NCI-H526 treated with DMSO at 0.1 percent for 48 hours (cell line): ENCODE results near the gene RFNG.

Experiments
- DNase-seq: peaks from one replicate; lab custom pipeline; 2025; lab: John Stamatoyannopoulos, UW

The RFNG gene

DNA sequence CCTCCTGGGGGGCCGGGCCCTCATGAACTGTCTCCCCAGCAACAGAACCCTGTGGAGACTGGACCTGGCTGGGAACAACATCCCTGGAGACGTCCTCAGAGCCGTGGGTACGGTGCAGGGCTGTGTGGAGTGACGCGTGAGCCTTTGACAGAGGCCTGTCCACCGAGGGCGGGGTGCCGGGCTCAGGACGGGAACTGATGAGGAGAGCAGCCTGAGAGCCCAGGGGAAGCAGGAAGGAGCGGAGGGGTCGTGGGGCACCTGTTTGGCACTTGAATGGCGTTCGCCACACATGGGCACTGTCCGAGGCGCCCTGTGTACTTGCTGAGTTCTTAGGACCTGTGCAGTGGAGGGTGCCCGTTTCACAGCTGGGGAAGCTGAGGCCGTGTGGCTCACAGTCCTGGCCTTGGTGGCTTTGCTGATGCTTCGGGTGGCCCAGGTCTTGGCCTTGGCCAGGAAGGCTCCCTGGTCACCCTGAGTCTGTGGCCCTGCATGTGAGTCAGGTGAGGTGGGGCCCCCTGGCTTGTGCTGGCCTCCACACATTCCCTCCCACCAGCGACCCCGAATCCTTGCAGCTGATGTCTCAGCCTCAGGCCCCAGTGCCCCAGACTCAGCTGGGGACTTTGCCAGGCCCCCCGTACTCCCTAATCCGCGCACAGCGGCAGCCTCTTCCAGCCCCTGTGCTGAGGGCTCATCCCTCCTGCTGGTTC is 26.1 kb downstream of the RFNG start:
- DNase-seq = no peak

DNA sequence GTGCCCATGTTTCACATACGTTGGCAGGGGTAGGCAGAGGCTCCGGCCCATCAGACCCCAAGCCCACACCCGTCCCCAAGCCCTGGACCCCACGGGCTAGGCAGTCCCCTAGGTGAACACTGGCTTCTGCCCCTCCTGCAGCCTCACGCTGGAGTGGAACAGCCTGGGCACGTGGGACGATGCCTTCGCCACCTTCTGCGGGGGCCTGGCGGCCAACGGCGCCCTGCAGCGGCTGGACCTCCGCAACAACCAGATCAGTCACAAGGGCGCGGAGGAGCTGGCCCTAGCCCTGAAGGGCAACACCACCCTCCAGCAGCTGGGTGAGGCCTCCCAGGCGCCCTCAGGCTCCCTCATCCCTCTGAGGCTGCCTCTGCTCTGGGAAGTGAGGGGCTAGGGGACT is 26.8 kb downstream of the RFNG start:
- DNase-seq = no peak

DNA sequence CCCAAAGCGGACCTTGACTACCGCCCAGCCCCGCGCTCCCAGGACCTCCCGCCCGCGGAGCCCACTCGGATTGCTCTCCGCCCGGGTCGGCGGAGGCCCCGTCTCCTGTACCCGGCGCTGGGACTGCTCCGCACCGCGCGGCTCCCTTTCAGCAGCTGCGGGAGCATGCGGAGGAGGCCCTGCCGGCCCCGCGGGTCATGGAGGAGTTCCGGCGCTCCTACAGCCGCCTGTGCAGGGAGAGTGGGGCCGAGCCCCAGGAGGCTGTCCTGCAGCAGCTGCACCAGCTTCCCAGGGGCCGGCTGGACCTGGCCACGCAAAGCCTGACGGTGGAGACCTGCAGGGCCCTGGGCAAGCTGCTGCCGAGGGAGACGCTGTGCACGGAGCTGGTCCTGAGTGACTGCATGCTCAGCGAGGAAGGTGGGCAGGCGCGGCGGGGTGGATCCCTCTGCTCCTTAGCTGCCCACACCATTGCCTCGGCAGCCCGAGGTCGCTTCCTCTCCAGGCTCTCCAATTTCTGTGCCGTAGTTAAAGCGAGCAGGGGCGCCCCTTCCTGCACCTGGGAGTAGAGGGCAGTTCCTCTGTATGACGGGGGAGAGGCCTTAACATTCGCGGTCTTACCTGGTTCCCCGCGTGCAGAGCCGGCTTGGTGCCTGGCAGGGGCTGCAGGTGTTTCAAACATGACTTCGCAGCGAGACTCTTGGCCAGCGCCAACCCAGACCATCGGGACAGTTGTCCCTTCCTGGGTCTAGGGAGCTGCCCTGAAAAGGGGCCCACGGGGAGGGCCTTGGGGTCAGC is 28.0 kb downstream of the RFNG start:
- DNase-seq = no peak

DNA sequence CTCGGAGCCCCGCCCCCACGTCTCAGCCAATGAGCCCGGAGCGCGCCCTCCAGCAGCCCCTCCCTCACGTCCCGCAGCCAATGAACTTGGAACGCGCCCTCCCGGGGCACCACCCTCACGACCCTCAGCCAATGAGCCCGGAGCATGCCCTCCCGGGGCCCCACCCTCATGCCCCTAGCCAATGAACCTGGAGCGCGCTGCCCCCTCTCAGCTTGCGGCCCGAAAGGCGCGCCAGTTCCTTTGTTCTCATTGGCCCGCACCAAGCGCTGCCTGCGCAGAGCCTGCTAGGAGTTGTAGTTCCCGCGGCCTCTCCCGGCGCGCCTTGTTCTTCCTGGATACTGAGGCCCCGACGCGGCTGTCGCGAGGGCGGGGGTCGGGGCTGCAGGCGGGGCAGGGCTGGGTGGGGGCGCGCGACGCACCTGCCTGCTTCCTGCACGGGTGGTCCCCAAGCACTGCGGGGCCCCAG is 28.6 kb downstream of the RFNG start, which contains the start of gene LRRC45:
Gene LRRC45 (plus strand): TSS at position 325 of the 466 bp plus-strand sequence. CDS start 339 bp downstream, outside the sequence.
- peak; percentile 99 for DNase-seq

DNA sequence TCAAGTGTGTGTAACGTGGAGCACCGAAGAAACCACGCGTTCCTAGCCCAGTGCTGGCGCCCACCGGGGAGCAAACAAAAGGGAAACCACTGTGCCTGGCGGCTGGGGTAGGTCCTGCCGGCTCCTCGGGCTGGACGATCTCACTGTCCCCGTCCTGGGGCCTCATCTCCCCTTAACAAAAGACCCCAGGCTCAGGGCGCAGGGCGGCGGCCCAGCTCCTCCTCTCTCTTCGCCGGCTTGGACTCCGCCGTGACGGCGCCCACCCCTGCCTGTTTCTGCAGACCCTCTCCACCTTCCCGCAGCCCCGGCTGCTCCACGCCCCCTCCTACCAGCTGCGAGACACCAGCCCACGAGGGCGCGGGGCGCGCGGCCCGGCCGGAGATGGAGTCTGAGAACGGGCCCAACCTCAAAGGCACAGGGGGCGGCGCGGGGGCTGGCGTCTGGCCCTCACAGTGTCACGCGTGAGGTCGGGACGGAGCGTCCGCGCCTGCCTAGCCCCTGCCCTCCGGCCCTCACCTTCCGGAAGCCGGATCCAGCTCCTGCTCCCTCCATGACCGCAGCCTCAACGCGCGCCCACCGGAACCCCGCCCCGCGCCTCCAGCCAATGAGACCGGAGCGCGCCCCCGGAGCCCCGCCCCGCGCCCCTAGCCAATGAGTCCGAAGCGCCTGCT is 29.2 kb downstream of the RFNG start, which contains the start of gene CENPX:
Gene CENPX (minus strand): TSS at position 569 of the 671 bp plus-strand sequence. CDS start 17 bp downstream, at position 552.
- no peak for DNase-seq

DNA sequence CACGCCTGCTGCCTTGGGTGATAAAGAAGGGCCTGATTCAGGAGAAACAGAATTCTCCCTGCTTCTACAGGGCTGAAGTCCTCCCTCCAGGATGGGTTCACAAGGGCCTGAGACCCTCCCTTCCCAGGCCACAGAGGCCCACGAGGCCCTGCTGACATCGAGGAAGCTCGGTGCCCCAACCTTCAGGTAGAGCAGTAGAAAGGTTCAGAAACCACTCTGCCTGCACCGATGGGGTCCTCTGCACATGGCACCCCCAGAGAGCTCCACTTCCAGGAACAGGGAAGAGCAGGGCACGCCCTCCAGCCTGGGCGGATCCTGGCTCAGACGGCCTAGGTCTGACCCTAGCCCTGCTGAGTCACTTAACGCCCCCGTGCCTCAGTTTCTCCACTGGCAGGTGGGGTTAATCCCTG is 29.7 kb downstream of the RFNG start:
- no peak for DNase-seq

DNA sequence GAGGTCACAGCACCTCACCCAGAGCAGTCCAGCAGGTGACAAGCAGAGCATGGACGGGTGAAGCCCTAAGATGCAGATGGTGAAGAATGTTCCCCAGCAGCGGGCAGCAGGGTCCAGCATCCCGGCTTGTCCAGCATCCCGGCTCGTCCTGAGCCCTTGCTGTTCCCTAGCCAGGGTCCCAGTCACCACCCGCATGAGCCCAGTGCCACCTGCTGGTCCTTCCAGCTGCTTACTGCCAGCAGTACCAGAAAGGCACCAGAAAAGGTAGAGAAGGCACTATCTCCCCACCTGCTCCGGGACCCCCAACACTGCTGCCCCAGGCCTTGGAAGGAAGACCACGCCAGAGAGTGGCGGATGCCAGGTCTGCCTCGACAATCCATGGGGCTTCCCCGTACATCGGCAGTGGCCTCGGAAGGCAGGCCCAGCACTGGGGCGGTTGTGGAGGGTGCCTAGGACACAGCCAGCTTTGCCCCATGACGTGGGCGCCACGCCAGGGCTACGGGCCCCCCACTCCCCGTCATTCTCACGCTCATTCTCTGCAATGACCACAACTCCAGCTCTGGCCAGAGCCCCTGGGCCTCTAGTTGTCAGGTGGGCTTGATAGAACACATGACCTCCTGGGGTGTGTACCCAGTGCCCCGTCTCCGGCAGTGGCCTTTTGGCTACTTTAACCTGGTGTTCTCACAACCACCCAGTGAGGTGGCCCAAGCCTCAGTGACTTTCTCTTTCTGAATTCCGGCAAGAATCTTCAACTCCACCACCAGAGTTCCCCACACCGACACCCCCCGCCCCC is 30.3 kb downstream of the RFNG start:
- peak; percentile 30 for DNase-seq

DNA sequence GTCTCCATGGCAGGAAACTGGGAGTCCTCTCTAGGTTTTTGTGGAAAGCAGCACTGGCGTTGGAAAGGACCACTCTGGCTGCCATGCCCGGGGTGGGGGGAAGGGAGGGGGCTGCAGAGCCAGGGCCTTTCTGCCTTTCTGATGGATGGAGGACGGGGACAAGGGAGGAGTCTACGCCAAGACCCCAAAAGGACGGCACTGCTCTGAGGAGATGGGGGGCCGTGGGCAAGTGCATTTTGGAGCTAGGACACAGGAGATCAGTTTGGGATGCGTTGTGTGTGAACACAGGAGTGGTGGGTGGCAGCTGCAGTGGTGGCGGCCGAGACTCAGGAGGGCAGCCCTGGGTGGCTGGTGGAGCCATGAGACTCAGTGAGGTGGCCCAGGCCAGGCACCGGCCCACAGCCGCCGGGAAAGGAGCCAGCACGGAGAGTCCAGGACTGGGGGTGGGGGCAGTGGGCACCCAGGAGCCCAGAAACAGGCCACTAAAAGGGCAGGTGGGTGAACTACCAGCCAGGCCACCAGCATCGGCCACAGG is 31.0 kb downstream of the RFNG start:
- DNase-seq = no peak

DNA sequence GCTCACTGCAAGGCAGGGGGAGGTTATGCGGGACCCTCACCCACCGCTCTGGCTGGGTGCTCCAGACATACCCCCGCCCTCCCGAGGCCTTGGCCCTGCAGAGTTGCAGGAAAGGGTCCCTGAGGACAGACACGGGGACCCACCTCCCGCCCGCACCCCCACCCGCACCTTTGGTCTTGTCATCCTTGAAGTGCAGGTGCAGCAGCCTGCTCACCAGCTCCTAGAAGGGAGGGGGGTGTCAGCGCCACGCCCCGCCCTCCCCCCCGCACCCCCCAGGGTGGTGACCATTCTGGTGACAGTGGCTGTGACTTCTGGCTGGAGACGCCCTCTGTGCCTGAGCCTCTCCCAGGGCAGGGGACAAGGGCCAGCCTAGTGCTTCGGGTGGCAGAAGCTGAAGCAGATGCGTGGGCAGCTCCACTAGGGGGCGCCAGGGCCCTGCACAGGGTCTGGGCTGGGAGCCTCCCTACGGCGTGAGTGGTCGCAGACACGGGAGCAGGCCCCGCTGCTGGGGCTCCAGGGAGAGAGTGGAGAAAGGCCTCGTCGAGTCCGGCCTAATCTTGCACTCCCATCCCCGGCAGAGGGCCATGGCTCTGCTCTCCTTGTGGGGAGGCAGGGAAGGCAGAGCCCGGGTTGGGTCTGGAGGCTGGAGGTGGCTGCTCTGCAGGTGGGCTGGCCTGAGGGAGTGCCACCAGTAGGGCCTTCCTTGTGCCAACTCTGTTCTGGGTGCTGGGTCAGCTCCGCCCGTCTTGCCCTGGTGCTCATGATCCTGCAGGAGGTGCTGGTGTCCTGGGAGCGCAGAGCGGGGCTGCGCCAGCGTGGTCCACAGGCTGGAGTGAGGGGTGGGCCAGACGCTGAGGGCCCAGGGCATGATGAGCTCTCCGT is 31.7 kb downstream of the RFNG start:
- peak; percentile 29 for DNase-seq

DNA sequence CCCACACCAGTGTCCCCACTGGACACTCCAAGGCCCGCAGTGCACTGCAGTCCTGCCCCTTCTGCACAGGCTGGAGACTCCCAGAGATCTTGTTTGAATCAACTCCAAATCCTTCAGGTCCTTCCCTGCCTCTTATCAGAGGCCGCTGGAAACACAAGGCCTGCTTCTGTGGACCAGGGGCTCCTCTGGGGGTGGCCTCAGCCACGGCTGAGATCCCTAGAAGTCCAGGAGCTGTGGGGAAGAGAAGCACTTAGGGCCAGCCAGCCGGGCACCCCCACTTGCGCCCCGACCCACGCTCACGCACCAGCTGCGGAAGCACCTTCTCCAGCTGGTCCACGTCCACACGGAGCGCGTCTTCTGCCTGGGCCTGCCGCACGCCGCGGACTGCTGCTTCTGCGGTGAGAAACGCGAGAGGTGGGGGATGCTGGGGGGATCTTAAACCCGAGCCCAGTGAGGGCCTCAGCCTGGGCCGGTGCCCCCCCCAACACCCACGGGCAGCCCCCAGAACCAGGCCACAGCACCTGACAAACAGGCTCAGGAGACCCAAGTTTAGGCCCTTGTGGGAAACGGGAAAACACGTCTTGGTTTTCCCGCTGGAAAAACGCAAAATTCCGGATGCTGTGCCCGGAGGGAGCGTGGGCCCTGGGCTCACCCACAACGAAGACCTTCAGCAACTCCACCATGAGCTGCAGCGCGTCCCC is 32.5 kb downstream of the RFNG start:
- DNase-seq = no peak

DNA sequence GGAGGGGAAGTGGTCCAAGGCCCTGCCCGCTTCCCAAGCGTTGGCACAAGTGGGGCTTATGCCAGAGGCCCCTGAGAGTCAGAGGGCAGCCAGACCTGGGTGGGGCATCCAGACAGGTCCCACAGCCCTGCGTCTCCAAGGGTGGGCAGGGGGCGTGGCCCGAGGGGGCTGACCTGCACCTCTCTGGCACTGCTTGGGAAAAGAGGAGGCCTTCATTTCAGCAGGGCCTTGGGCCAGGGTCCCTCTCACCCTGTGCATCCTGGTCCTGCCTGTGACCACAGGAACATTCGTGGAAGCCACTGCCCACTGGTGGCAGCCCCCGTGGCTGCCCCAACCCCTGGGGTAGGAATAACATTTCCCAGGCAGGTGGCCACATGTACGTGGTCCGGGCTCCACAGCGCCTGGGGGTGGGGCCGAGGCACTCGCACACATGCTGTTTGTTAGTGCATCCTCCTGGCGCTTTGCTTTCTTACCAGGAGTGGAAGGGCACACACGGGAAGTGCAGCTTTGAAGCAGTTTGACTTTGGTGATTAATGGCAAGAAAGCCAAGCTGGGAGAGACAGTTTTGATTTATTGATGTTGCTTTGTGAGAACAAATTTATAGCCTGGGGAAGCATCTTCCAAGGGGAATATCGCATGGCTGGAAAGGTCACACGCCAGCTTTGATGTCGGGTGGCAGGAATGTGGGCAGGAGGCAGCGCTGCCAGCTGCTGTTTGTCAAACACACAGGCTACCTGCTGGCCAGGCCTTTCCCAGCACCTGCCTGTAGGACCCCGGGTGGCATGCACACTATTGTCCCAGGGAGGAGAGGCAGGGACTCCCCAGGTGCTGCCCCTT is 33.2 kb downstream of the RFNG start:
- DNase-seq = no peak

DNA sequence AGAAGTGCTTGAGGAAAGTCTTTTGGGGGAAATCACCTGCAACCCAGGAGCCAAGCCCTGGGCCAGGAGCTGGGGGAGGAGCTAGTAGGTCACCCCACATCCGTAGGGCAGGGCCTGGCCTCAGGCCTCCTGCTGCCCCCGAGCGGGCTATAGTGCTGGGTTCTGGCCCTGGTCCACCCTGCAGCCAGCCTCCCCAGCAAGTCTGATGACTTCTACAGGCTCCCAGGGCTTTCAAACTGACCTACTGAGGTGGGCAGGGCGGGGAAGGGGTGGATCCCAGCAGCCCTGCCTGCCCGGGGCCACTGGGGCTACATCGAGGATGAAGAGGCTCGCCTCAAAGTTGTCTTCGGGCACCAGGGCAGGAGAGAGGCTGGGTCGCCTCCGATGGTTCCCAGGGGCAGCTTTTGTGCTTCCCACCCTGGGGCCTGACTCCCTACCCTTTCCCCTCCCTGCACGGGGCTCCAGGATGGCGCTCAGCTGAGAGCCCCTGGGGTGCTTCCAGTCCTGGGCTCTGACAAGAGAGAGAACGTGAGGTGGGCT is 33.9 kb downstream of the RFNG start:
- DNase-seq = no peak

DNA sequence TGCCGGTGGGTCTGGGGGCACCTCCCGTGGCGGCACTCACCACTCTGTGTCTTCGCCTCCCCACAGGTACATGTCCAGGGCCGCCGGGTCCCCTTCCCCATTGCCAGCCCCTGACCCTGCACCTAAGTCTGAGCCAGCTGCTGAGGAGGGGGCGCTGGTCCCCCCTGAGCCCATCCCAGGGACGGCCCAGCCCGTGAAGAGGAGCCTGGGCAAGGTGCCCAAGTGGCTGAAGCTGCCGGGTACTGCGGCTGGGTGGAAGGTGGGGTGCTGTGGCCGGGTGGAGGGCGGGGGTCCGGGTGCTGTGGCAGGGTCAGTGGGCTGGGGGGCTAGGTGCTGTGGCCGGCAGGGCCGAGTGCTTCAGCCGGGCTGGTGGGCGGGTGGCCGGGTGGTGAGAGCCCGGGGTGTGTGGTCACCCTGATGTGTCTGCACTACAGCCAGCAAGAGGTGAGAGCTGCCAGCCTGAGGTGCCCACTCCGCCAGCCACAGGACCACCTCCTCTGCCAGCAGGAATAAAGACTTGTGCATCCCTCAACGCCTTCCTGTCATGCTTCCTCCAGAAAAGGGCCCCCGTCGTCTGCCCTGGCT is 34.6 kb downstream of the RFNG start:
- no peak for DNase-seq

DNA sequence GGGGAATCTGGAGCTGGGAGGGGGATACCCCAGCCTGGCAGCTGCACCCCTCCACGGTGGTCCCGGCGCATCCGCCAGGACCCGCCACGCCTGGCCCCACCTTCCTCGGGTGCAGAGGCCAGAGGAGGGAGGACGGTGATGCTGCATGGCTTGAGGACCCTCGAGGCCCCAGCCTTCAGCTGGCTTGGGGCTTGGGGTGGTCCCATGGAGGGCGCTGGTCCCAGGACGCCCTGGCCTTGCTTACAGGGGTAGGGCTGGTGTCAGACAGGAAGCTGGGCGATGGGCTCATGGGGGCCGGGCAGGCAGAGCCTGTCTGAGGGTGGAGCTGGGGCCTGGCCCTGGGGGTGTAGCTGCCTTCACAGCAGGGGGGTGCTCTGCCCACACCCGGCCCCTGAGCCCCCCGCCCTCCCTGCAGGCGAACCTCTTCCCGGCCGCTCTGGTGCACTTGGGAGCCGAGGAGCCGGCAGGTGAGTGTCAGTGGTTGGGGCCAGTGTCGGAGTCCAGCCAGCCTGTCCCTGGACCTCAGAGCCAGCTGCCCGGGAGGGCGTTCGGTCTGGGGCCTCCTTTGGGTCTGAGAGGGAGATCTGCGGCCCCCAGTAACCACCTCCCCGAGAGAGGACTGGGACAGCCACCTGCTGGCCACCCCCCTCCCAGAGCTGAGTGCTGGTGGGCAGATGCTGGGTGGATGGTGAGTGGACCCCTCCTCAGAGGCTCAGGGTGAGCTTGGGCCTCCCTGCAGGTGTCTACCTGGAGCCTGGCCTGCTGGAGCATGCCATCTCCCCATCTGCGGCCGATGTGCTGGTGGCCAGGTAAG is 35.3 kb downstream of the RFNG start:
- no peak for DNase-seq

DNA sequence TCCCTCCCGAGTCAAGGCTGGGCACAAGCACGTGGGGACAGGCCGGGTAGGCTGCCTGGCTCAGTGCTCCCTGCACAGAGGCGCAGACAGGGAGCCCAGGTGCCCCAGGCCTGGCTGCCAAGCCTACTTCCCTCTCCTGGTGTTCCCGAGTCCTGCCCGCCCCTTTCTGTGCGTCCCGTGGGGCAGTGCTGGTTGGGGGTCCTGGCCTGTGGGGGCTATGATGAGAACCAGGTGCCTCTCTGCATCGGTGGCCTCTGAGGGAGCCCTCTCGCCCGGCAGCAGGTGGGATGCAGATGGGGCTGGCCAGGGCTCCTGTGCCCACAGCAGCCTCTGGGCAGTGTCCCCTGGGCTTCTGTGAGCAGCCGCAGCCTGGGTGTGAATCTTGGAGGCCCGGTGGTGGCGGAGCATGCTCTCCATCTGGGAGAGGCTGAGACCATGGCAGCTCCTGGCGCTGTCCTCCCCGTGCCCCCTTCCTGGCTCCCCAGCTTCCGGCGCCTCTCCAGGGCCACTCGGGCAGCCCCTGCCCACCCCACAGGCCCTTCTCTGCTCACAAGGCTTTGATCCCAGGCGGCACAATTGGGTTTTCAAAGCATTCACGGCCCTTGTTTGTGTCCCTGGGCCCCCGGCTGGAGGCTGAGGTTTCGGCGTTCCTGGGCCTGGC is 36.2 kb downstream of the RFNG start:
- no peak for DNase-seq

DNA sequence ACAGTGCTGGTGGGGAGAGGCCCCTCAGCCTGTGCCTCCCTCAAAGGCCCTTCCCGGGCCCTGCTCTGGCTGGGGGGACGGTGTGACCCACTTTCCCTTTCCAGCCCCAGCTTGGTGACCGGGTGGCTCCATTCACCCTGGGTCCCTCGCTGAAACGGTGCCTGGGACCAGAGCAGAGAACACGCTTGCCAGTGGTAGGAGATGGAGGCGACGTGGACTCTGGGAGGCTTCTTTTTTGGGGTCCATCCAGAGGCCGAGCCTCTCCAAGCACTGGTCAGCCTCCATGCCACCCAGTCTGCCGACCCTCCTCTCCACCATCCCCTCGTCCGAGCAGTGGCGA is 36.7 kb downstream of the RFNG start:
- DNase-seq = no peak

DNA sequence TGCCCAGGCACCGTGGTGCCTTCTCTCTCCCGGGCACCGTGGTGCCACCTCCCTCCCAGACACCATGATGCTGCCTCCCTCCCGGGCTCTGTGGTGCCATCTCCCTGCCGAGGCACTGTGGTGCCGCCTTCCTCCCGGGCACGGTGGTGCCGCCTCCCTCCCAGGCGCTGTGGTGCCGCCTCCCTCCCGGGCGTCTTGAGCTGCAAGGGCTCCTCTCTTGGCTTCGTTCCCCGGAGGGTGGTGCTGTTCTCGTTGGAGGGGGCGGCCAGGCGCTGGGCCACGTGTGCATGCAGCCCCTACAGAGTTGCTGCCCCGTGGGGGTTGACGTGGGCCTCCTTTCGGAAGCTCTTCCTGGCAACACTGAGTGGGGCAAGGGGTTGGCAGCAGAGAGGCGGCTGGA is 37.2 kb downstream of the RFNG start:
- DNase-seq = no peak
